ENCODE data around the gene ZNF579. TPM values are rescaled to one million over a fixed set of nuclear protein-coding genes. Genes with fewer than 3 reads are reported as not detected.

The ZNF579 gene
- total RNA-seq, 4 donors from 2014 or later = 2.0 to 5.6 (median 2.9) TPM

DNA sequence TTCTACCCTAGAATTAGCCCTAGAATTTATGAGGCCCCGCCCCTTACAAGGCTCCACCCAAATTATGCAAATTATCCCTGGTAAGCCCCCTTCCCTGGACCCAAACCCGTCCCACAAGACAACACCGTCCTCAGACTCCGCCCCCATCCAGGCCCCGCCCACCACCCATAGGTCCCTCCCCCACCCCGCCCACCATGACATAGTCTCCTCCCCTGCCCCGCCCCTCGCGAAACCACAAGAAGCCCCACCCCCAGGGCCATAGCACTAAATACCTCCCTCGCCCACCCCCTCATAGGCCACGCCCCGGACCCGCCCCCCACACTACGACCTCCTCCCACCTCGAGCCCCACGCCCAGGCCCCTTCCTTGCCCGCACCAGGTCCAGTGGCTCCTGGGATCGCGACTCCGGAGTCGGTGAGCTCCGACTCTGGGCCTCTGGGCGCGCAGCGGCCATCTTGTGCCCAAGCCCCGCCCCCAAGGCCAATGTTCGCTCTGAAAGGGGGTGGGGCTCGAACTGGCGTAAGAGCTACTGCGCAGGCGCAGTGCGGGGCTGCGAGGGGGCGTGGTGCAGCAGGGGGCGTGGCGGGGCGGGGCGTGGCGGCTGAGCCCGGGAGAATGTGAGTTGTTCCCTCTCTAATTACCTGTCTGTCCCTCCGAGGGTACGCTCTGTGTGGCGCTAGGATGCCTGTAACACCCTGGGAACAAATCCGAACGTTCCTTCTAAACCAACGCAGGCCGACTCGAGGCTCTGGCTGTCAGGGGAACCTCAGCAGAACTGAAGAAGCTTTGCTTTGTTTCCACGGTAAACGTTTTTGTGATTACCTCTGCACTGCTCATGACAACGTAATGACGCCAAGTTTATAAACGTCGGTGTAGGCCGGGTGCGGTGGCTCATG is 43.7 kb upstream of the ZNF579 start, which contains the start of gene ZNF784:
Gene ZNF784 (minus strand): TSS at position 458 of the 895 bp plus-strand sequence. CDS start 5 bp downstream, at position 453.
- H3K27ac ChIP-seq = peak within 1 kb of the TSS; percentile 90 to 98 (median 94)
- peaks cover 0 to 14% (median 6%) of the 10 kb centered on the region in 4 donors for H3K4me1 ChIP-seq
- 3% methylated on average over 30 of the region's 56 CpGs; no CpG with 5 or more reads in 1 of the 2 donors for whole genome bisulfite sequencing, 2 donors (ENCODE audit: low coverage in 1 of 2)
- H3K4me3 ChIP-seq = peak within 1 kb of the TSS; percentile 42 to 74 (median 61)
- intact Hi-C loops (cut with DNase I; ENCODE audit: low total_unique reads) (no loop called here), in situ Hi-C loops (cut with MboI; ENCODE audit: low pct_ligation_motif_present in 1 of 4, low pct_unique_long_range_greater_than_20kb in 1 of 4, low sequenced_read_pairs in 3 of 4) (loop anchor here in 1 of 4 donors (10.0 kb wide), 1 partner anchor 110 kb away; no protein-coding TSS in a partner anchor)
- no peaks in the 10 kb centered on the region for H3K9me3 ChIP-seq
- peaks cover 0 to 5% (median 1%) of the 10 kb centered on the region in 4 donors for H3K36me3 ChIP-seq
- no peak for TF ChIP-seq CTCF (IDR thresholded peaks at IDR 0.05)
- TF ChIP-seq POLR2AphosphoS5 (IDR thresholded peaks at IDR 0.05) = peak; percentile 63 to 76 (median 71)
- TF ChIP-seq EP300 (IDR thresholded peaks at IDR 0.05; ENCODE audit: low read depth) = no peak
- peak; percentile 77 for TF ChIP-seq POLR2A (IDR thresholded peaks at IDR 0.05)
- peak; percentile 95 for DNase-seq
- H3K27me3 ChIP-seq = no peaks in the 10 kb centered on the region

DNA sequence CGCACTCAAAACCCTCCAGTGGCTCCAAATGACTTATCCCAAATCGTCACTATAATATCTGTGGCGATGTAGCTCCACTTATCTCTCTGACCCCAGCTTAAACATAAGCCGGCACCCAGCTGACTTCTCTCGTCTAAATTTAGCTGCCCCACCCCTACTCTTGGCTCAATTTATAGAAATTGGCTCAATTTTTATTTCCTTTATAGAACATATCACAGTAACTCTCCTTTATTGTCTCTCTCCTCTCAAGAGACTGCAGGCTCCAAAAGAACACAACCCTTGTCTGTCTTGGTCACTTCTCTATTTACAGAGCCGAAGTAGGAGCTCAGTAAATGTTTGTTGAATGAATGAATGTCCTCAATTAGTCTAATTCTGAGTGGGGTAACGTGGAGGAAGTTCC is 42.9 kb upstream of the ZNF579 start:
- peaks cover 0 to 14% (median 6%) of the 10 kb centered on the region in 4 donors for H3K4me1 ChIP-seq
- intact Hi-C loops (cut with DNase I; ENCODE audit: low total_unique reads) = no loop called here
- no peaks in the 10 kb centered on the region for H3K9me3 ChIP-seq
- in situ Hi-C loops (cut with MboI; ENCODE audit: low pct_ligation_motif_present in 1 of 4, low pct_unique_long_range_greater_than_20kb in 1 of 4, low sequenced_read_pairs in 3 of 4) = loop anchor here in 1 of 4 donors (10.0 kb wide), 1 partner anchor 109 kb away; no protein-coding TSS in a partner anchor
- peak overlapping the region in 3 of 4 donors; percentile 92 to 98 (median 96) for H3K27ac ChIP-seq
- H3K27me3 ChIP-seq = no peaks in the 10 kb centered on the region
- H3K36me3 ChIP-seq = peaks cover 0 to 5% (median 1%) of the 10 kb centered on the region in 4 donors
- no peak for TF ChIP-seq CTCF (IDR thresholded peaks at IDR 0.05)
- no peak for TF ChIP-seq POLR2A (IDR thresholded peaks at IDR 0.05)
- no peak for TF ChIP-seq EP300 (IDR thresholded peaks at IDR 0.05; ENCODE audit: low read depth)
- no peak for TF ChIP-seq POLR2AphosphoS5 (IDR thresholded peaks at IDR 0.05)
- peak overlapping the region in 1 of 4 donors; percentile 74 for H3K4me3 ChIP-seq
- WGBS, 2 donors (ENCODE audit: low coverage in 1 of 2) = 31 to 56% methylated on average over 5 to 7 of the region's 7 CpGs
- no peak for DNase-seq

- Histone ChIP-seq H3K36me3 (peaks cover 0 to 5% (median 1%) of the 10 kb centered on the region in 4 donors), H3K9me3 (no peaks in the 10 kb centered on the region), H3K27ac (peak overlapping the region in 1 of 4 donors; percentile 96), H3K27me3 (no peaks in the 10 kb centered on the region), H3K4me1 (peaks cover 0 to 14% (median 6%) of the 10 kb centered on the region in 4 donors), H3K4me3 (no peak overlapping the region)
- intact Hi-C loops (cut with DNase I; ENCODE audit: low total_unique reads) (no loop called here), in situ Hi-C loops (cut with MboI; ENCODE audit: low pct_ligation_motif_present in 1 of 4, low pct_unique_long_range_greater_than_20kb in 1 of 4, low sequenced_read_pairs in 3 of 4) (loop anchor here in 1 of 4 donors (10.0 kb wide), 1 partner anchor 108 kb away; no protein-coding TSS in a partner anchor)
- no peak for DNase-seq
- 96% methylated on average over 7 of the region's 7 CpGs; no CpG with 5 or more reads in 1 of the 2 donors for WGBS, 2 donors (ENCODE audit: low coverage in 1 of 2)
- TF ChIP-seq CTCF (IDR thresholded peaks at IDR 0.05) = no peak
- TF ChIP-seq POLR2A (IDR thresholded peaks at IDR 0.05) = no peak
- TF ChIP-seq EP300 (IDR thresholded peaks at IDR 0.05; ENCODE audit: low read depth) = no peak
- TF ChIP-seq POLR2AphosphoS5 (IDR thresholded peaks at IDR 0.05) = no peak
Observed at GRCh38 chr19:55623130-55623529, 42.5 kb upstream of the ZNF579 start.

Data from transverse colon (tissue), 4 donors.